A549 (cell line): ENCODE results near the gene DNAH8.

ENCODE experiments used
- CBX8 ChIP-seq: fragments of 200-600 bp; sonication (generic); IDR thresholded peaks from 2 replicates; pipeline ENCODE4 v1.6.1; 2016
- JUN ChIP-seq, 2 experiments: fragments of >200 bp; sonication (Bioruptor Twin); formaldehyde crosslinking; IDR thresholded peaks; 2 replicates in 1 of 2; 3 replicates in 1 of 2; pipeline ENCODE4 v1.6.1; 2016 to 2017
- RFX5 ChIP-seq: fragments of 450-650 bp; IDR thresholded peaks from 2 replicates; pipeline ENCODE4 v1.7.1; 2014; ENCODE audit warnings: antibody characterized with exemption, mild to moderate bottlenecking, moderate library complexity
- TF ChIP-seq, protein P1 (sequence below): fragments of >200 bp; sonication (Bioruptor Twin); formaldehyde crosslinking; IDR thresholded peaks from 3 replicates; pipeline ENCODE4 v1.5.1; 2016

DNA sequence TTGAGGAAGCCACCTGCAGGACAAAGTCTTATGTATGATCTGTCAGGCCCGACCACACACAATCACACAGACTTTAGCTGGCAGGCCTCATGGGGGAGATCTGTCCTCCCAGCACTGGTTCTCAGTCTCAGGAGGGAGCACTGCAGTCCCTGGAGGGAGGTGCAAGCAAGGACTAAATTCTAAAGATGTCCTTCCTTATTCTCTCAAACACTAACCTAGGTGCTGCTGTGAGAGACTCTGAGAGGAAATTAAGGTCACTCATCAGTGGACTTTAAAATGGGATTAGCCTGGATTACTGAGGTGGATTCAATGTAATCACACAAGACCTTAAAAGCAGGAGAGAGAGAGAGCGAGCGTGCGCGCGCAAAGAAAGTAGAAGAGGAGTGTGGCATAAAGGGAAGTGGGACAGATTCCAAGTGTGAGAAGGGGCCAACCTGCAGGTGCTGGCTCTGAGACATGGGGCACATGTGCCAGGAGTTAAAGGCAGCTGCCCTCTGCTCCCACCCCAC is 26.5 kb upstream of the DNAH8 start:
- TF ChIP-seq JUN (IDR thresholded peaks at IDR 0.05) (no peak), RFX5 (no peak), CBX8 (no peak)
- TF ChIP-seq, protein P1, sequence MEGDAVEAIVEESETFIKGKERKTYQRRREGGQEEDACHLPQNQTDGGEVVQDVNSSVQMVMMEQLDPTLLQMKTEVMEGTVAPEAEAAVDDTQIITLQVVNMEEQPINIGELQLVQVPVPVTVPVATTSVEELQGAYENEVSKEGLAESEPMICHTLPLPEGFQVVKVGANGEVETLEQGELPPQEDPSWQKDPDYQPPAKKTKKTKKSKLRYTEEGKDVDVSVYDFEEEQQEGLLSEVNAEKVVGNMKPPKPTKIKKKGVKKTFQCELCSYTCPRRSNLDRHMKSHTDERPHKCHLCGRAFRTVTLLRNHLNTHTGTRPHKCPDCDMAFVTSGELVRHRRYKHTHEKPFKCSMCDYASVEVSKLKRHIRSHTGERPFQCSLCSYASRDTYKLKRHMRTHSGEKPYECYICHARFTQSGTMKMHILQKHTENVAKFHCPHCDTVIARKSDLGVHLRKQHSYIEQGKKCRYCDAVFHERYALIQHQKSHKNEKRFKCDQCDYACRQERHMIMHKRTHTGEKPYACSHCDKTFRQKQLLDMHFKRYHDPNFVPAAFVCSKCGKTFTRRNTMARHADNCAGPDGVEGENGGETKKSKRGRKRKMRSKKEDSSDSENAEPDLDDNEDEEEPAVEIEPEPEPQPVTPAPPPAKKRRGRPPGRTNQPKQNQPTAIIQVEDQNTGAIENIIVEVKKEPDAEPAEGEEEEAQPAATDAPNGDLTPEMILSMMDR: no peak
